HEK293T (cell line): ENCODE data around the gene APOL2.

ENCODE experiments used
- CTCF ChIA-PET: fragments of 350-600 bp; formaldehyde crosslinking; extraction: SDS; loops from one replicate; lab custom pipeline; 2021; ENCODE audit warnings: antibody characterized with exemption, inconsistent platforms; lab: Yijun Ruan, JAX
- POLR2A ChIA-PET: fragments of 350-600 bp; formaldehyde crosslinking; extraction: SDS; loops from one replicate; lab custom pipeline; 2020; ENCODE audit warnings: antibody characterized with exemption, inconsistent platforms; lab: Yijun Ruan, JAX
- DNase-seq: peaks from one replicate; pipeline ENCODE4 v3.0.0; 2012; ENCODE audit warnings: mixed read lengths; ENCODE audit errors: extremely low spot score
- ARNT ChIP-seq: fragments of 450-650 bp; IDR thresholded peaks from 2 replicates; pipeline ENCODE4 v1.6.1; 2017; ENCODE audit warnings: mild to moderate bottlenecking
- BHLHE40 ChIP-seq: fragments of 450-650 bp; IDR thresholded peaks from 2 replicates; pipeline ENCODE4 v1.6.1; 2016; ENCODE audit warnings: mild to moderate bottlenecking, moderate library complexity, borderline replicate concordance
- CTBP1 ChIP-seq: fragments of 450-650 bp; IDR thresholded peaks from 2 replicates; pipeline ENCODE4 v1.6.1; 2016; ENCODE audit warnings: borderline replicate concordance
- ELF4 ChIP-seq: fragments of 450-650 bp; IDR thresholded peaks from 2 replicates; pipeline ENCODE4 v1.6.1; 2017; ENCODE audit warnings: antibody characterized with exemption
- FOXA1 ChIP-seq: fragments of 450-650 bp; IDR thresholded peaks from 2 replicates; pipeline ENCODE4 v1.6.1; 2016; ENCODE audit warnings: mild to moderate bottlenecking
- FOXK2 ChIP-seq: fragments of 450-650 bp; IDR thresholded peaks from 2 replicates; pipeline ENCODE4 v1.6.1; 2016; ENCODE audit warnings: mild to moderate bottlenecking
- FOXM1 ChIP-seq: fragments of 450-650 bp; IDR thresholded peaks from 2 replicates; pipeline ENCODE4 v1.6.1; 2017; ENCODE audit warnings: mild to moderate bottlenecking, borderline replicate concordance
- HDGF ChIP-seq: fragments of 450-650 bp; IDR thresholded peaks from 2 replicates; pipeline ENCODE4 v1.6.1; 2017; ENCODE audit warnings: antibody characterized with exemption, borderline replicate concordance
- L3MBTL2 ChIP-seq: fragments of 450-650 bp; conservative IDR thresholded peaks from 2 replicates; pipeline ENCODE4 v1.6.1; 2016; ENCODE audit warnings: mild to moderate bottlenecking
- LEF1 ChIP-seq: fragments of 450-650 bp; IDR thresholded peaks from 2 replicates; pipeline ENCODE4 v1.6.1; 2017; ENCODE audit warnings: mild to moderate bottlenecking, borderline replicate concordance
- NFRKB ChIP-seq: fragments of 450-650 bp; IDR thresholded peaks from 2 replicates; pipeline ENCODE4 v1.6.1; 2016; ENCODE audit warnings: mild to moderate bottlenecking, moderate library complexity
- PKNOX1 ChIP-seq: fragments of 450-650 bp; IDR thresholded peaks from 2 replicates; pipeline ENCODE4 v1.6.1; 2016
- SP1 ChIP-seq: fragments of 450-650 bp; IDR thresholded peaks from 2 replicates; pipeline ENCODE4 v1.6.1; 2017
- SUZ12 ChIP-seq: fragments of 450-650 bp; IDR thresholded peaks from 2 replicates; pipeline ENCODE4 v1.6.1; 2016; ENCODE audit warnings: mild to moderate bottlenecking
- TARDBP ChIP-seq: fragments of 450-650 bp; IDR thresholded peaks from 2 replicates; pipeline ENCODE4 v1.6.1; 2016
- ZNF384 ChIP-seq: fragments of 450-650 bp; IDR thresholded peaks from 2 replicates; pipeline ENCODE4 v1.6.1; 2016

Gene APOL2

GRCh38 chr22:36227396-36227795 is 11.9 kb downstream of the APOL2 start:
- ChIA-PET POLR2A (interaction anchor here (2.7 kb wide), 1 partner anchor 12 kb away, joined by 8 read pairs; the partner anchor contains the start of gene APOL2), CTCF (no interaction called here)
- TF ChIP-seq ZNF384: no peak
- no peak for DNase-seq

GRCh38 chr22:36226189-36226588 is 13.1 kb downstream of the APOL2 start:
- ChIA-PET POLR2A (interaction anchor here (1.3 kb wide), 1 partner anchor 13 kb away, joined by 6 read pairs; the partner anchor contains the start of gene APOL2), CTCF (no interaction called here)
- DNase-seq: no peak
- no peak for TF ChIP-seq FOXA1

- ChIA-PET POLR2A (interaction anchor here (1.3 kb wide), 1 partner anchor 14 kb away, joined by 6 read pairs; the partner anchor contains the start of gene APOL2), CTCF (no interaction called here)
- TF ChIP-seq BHLHE40: no peak
- TF ChIP-seq TARDBP: no peak
- TF ChIP-seq CTBP1: no peak
- TF ChIP-seq PKNOX1: no peak
- TF ChIP-seq L3MBTL2: no peak
- no peak for TF ChIP-seq FOXK2
- no peak for TF ChIP-seq SP1
- TF ChIP-seq NFRKB: no peak
- TF ChIP-seq ELF4: no peak
- TF ChIP-seq LEF1: no peak
- no peak for TF ChIP-seq FOXM1
- no peak for TF ChIP-seq FOXA1
- no peak for TF ChIP-seq SUZ12
- TF ChIP-seq ARNT: no peak
- no peak for TF ChIP-seq ZNF384
- TF ChIP-seq HDGF: no peak
- DNase-seq: no peak
These were observed 13.9 kb downstream of the APOL2 start for GRCh38 chr22:36225333-36225922.

GRCh38 chr22:36224245-36224644 is 15.1 kb downstream of the APOL2 start:
- ChIA-PET CTCF (no interaction called here), POLR2A (no interaction called here)
- DNase-seq: no peak
- TF ChIP-seq BHLHE40 (no peak), NFRKB (no peak), CTBP1 (no peak), SP1 (no peak), FOXK2 (no peak), SUZ12 (no peak), ELF4 (no peak), FOXM1 (no peak), PKNOX1 (no peak), L3MBTL2 (no peak), ARNT (no peak), ZNF384 (no peak), LEF1 (no peak), HDGF (no peak), TARDBP (no peak), FOXA1 (no peak)

GRCh38 chr22:36223504-36223903 is 15.8 kb downstream of the APOL2 start:
- TF ChIP-seq LEF1 (no peak), FOXA1 (no peak), ZNF384 (no peak), TARDBP (no peak), BHLHE40 (no peak), SP1 (no peak), CTBP1 (no peak), ELF4 (no peak), PKNOX1 (no peak), HDGF (no peak), NFRKB (no peak), ARNT (no peak), L3MBTL2 (no peak), FOXK2 (no peak), FOXM1 (no peak), SUZ12 (no peak)
- CTCF ChIA-PET: no interaction called here
- DNase-seq: no peak
- POLR2A ChIA-PET: no interaction called here

- no peak for TF ChIP-seq ZNF384
- TF ChIP-seq PKNOX1: no peak
These were observed 16.4 kb downstream of the APOL2 start for GRCh38 chr22:36222887-36223450.

More at GRCh38 chr22:36222887-36223450, 16.4 kb downstream of the APOL2 start:
- DNase-seq: no peak
- CTCF ChIA-PET: interaction anchor here (1.2 kb wide), 1 partner anchor 55 kb away, joined by 4 read pairs; no protein-coding TSS in a partner anchor
- POLR2A ChIA-PET: no interaction called here
